Measurements from ENCODE around the gene PRKCA.

- TF ChIP-seq CTCF (IDR thresholded peaks at IDR 0.05; ENCODE audit: insufficient read depth, low read length) (no peak), POLR2AphosphoS5 (IDR thresholded peaks at IDR 0.05; ENCODE audit: low read depth) (no peak), GABPA (IDR thresholded peaks at IDR 0.05; ENCODE audit: low read depth) (no peak), REST (IDR thresholded peaks at IDR 0.05; ENCODE audit: insufficient replicate concordance, low read depth) (no peak)
Measured at GRCh38 chr17:66730461-66730923, 428.1 kb downstream of the PRKCA start.

Measured in HL-60 (cell line).